K562 treated with DMSO at 1 percent for 48 hours (cell line): Measurements from ENCODE around the gene MPI. TPM values are rescaled to one million over a fixed set of nuclear protein-coding genes. Genes with fewer than 3 reads are reported as not detected.

Experiments used
- total RNA-seq: library from RNA; unstranded; fragments of 300-600 nt; gene quantifications from 2 replicates; pipeline ENCODE4 v1.2.3, GENCODE V29; 2022; ENCODE audit warnings: low replicate concordance; ENCODE audit errors: extremely low read depth

The MPI gene, protein sequence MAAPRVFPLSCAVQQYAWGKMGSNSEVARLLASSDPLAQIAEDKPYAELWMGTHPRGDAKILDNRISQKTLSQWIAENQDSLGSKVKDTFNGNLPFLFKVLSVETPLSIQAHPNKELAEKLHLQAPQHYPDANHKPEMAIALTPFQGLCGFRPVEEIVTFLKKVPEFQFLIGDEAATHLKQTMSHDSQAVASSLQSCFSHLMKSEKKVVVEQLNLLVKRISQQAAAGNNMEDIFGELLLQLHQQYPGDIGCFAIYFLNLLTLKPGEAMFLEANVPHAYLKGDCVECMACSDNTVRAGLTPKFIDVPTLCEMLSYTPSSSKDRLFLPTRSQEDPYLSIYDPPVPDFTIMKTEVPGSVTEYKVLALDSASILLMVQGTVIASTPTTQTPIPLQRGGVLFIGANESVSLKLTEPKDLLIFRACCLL
- total RNA-seq, result not detected in 2 replicates

DNA sequence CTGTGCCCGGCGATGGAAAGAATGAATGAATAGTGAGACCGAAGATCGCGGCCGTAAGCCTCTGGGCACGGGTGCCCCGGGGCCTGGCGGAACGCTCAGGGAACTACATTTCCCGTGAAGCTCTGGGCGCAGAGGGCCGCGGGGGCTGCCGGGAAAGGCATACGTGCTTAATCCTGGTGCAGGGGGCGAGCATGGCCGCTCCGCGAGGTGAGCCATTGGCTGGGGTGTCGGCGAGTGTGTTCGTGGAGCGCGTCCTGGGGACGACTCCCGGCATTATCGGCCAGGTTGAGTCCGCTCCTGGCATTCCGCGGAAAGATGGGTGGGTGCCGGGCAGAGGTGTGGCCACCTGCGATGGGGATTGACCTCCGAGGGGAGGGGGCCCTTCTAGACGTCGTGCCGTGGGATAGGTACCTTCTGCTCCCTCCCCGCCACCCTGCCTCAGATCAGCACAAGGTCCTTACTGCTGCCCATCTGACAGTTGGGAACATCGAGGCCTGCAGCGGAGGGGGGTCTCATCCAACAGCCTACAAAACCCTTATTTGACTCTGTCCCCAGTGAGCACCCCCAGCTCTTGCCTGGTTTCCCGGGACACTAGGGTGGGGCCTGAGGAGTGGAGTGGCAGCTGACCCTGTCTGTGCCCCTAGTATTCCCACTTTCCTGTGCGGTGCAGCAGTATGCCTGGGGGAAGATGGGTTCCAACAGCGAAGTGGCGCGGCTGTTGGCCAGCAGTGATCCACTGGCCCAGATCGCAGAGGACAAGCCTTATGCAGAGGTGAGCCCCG is at the start of gene MPI:
MPI (plus strand) TSS at position 160 of the 782 bp plus-strand sequence; CDS start at position 192, 32 bp downstream.

DNA sequence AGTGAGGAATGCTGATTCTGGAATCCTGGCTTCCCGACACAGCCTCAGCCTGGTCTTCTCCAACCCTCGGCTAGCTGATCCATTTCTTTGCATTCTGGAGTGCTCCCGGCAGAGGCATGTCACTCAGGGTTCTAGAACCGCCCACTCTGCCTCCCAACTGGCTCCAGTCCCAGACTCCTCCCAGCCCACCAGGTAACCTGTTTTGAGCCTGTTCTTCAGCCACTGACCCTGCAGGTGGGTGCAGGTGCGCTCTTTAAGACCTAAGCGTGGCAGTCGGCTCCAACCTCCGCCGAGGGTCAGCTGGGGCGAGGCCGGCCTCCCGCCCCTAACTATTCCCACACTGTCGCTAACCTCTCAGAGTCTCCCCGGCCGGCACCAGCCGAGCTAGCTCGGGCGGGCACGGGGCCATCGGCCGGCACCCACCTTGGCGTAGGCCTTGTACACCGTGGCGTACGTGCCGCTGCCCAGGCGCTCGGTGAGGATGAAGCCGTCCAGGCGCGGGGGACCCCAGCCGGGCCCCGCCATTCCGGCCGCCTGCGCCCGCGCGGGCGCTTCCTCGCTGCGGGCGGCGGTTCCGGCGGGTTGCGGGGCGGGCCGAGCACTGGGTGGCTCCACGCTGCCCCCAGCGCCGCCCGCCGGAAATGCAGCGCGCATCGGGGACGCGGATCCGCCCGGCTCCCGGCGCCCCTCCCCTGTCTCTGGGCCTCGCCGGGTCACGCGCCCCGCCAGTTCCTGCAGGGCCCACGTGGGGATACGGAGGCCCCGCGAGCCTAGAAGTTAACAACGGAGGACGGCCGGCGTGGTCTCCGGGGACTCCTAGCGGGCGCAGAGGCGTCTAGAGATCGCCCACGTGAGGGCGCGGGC is 47.0 kb upstream of the MPI start, which contains the start of gene ULK3:
ULK3 (minus strand) TSS at position 576 of the 864 bp plus-strand sequence; CDS start at position 525, 51 bp downstream.

DNA sequence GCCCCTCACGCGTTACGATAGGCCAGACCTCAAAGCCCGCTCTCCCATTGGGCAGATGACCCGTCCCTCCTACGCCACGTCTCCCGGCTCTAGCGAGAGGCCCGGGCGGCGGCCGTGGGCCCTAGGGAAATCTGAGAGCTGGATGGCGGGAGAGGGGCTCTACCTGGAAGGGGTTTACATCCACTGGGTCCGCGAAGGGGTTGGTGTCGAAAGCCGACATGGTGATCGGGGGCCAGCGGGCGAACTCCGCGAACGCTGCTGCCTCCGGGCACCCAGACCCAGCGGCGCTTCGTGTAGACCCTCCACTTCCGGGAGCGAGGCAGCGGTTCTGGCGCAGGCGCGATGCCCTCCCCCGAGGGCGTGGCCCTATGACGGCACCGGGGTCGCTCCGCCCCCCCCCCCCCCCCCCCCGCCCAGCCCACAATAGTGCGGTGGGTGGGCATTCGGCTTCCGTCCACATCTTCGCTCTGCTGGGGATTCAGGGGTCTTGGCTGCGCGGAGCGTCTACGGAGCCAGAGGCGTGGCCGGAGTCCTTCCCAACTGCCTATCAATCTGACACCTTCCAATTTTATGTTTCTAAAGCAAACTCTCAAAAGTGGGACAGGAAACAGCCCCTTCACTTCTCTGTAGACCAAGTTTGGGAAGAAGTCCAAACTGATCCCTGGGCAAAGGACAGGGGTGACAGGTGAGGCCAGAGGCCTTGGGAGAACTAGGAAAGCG is 16.6 kb upstream of the MPI start, which contains the start of gene SCAMP2:
SCAMP2 (minus strand) TSS at position 330 of the 720 bp plus-strand sequence; CDS start at position 220, 110 bp downstream.

DNA sequence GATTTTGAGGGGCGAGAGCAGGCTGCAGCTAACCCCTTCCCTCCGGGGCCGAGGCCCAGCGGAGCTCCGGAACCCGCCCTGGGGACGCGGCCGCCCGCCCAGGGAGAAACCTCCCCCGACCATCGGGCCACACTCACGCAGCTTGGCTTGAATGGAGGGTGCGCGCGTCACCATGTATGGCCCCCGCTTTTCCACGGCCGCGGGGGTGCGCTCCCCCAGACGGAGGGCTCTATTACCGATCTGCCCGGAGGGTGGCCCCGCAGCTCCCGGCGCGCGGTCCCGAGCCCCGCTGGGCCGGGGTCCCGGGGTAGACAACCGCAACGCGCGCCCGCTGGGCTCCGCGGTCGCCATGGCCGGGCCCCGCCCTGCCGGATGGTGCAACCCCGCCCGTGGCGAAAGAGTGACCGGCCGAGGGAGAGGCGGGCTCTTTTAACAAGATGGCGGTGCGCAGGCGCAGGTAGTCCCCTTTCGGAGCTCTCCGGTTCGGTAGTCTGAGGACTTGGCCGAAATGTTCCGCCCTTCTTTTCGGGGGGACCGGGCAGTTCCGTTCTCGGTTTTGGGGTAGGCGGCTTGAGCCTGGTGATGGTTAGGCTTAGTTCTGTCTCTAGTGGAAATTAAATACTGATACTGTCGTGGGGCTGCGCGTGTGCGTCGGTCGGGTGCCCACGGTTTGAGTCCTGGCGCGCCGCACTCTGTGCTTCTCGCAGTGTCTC is 16.8 kb downstream of the MPI start, which contains the start of gene FAM219B:
FAM219B (minus strand) TSS at position 402 of the 713 bp plus-strand sequence; CDS start at position 351, 51 bp downstream.

DNA sequence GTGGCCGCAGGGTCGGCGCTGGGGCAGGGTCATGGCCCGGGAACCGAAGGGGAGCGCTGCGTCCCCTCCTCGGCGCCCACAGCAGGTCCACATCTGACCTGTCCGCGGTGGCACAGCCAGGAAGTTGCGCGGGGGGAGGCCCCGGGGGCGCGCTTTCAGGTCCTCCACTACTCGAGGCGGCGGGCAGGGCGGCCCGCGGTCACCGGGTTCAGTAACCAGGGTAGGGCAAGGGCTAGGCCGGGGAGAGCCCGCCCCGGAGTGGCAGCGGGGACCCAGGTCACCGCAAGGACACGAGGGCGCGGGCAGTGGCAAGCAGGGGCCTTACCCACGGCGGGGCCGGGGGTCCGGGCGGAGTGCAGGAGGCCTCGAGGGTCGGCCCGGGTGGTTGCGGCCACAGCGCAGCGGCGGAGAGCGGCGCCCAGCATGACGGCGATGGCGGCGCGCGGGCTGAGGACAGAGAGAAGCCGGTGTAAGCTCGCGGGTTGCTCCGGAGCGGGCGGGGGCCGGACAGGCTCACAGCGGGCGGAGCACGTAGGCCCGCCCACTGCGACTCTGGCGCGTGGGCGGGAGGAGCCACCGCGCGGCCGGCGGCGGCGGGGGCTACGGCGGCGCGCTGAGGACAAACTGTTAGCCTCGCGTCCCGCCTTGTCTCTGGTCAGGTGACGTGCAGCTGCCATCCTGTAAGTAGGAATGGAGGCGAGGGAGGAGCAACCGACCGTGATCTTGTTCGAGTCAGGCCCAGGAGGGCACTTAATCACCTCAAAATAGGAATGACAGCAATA is 47.9 kb downstream of the MPI start, which contains the start of gene COX5A:
COX5A (minus strand) TSS at position 484 of the 782 bp plus-strand sequence; CDS start at position 425, 59 bp downstream.

Other genes starting within 250 kb of the MPI start
- not detected in 2 replicates for gene EDC3, start 194.0 kb upstream of the MPI start, total RNA-seq
- not detected in 2 replicates for gene CYP1A1, start 164.5 kb upstream of the MPI start, total RNA-seq
- not detected in 2 replicates for gene CYP1A2, start 141.2 kb upstream of the MPI start, total RNA-seq
- gene CSK, start 108.0 kb upstream of the MPI start, total RNA-seq, result not detected in 2 replicates
- gene LMAN1L, start 77.2 kb upstream of the MPI start, total RNA-seq, result not detected in 2 replicates
- not detected in 2 replicates for gene CPLX3, start 63.4 kb upstream of the MPI start, total RNA-seq
- not detected in 2 replicates for gene ULK3, start 46.9 kb upstream of the MPI start, total RNA-seq
- not detected in 2 replicates for gene SCAMP2, start 16.7 kb upstream of the MPI start, total RNA-seq
- not detected in 2 replicates for gene FAM219B, start 16.8 kb downstream of the MPI start, total RNA-seq
- gene COX5A, start 48.0 kb downstream of the MPI start, total RNA-seq, result not detected in 2 replicates
- not detected in 2 replicates for gene RPP25, start 66.7 kb downstream of the MPI start, total RNA-seq
- gene SCAMP5, start 105.5 kb downstream of the MPI start, total RNA-seq, result not detected in 2 replicates
- gene PPCDC, start 133.5 kb downstream of the MPI start, total RNA-seq, result not detected in 2 replicates